Astrocyte of the cerebellum (primary cell): ENCODE data around the gene SLC35F3.

Experiments
- DNase-seq: peaks from one replicate; pipeline ENCODE4 v3.0.0-alpha.2; 2011; ENCODE audit warnings: low read depth
- H3K4me3 ChIP-seq: 2 replicates; pipeline ENCODE4 v1.5.1; 2011; ENCODE audit warnings: mild to moderate bottlenecking, low read depth, low read length, moderate library complexity
- CTCF ChIP-seq: IDR thresholded peaks from 2 replicates; pipeline ENCODE4 v1.5.1; 2012; ENCODE audit warnings: low read length, low read depth, moderate library complexity, mild to moderate bottlenecking; ENCODE audit errors: missing control alignments
- in situ Hi-C: cut with HindIII; loops from 2 replicates; pipeline ENCODE4 v1.10.0; 2017; ENCODE audit warnings: low sequenced_read_pairs

The SLC35F3 gene

GRCh38 chr1:233904633-233905415 lies at the start of gene SLC35F3:
TSS of gene SLC35F3 (plus strand) at chr1:233904676.
- peak; percentile 36 for TF ChIP-seq CTCF
- no peak for DNase-seq
- in situ Hi-C loops = no loop called here

GRCh38 chr1:233859446-233859845 lies 45.0 kb upstream of the SLC35F3 start:
- in situ Hi-C loops = no loop called here
- DNase-seq = no peak
- H3K4me3 ChIP-seq = no peak overlapping the region
- no peak for TF ChIP-seq CTCF

More at GRCh38 chr1:233904633-233905415, at the start of gene SLC35F3:
- peak within 1 kb of the TSS; percentile 55 for H3K4me3 ChIP-seq

GRCh38 chr1:233863901-233864545 lies 40.5 kb upstream of the SLC35F3 start:
- no peak for DNase-seq
- no peak for TF ChIP-seq CTCF
- in situ Hi-C loops = no loop called here
- H3K4me3 ChIP-seq = no peak overlapping the region

- in situ Hi-C loops = no loop called here
- H3K4me3 ChIP-seq = no peak overlapping the region
- no peak for TF ChIP-seq CTCF
- DNase-seq = no peak
These were observed 39.9 kb upstream of the SLC35F3 start for GRCh38 chr1:233864578-233864977.

GRCh38 chr1:233865216-233865615 lies 39.3 kb upstream of the SLC35F3 start:
- DNase-seq = no peak
- TF ChIP-seq CTCF = no peak
- in situ Hi-C loops = no loop called here
- no peak overlapping the region for H3K4me3 ChIP-seq

GRCh38 chr1:233865902-233866301 lies 38.6 kb upstream of the SLC35F3 start:
- no peak overlapping the region for H3K4me3 ChIP-seq
- in situ Hi-C loops = no loop called here
- TF ChIP-seq CTCF = no peak
- no peak for DNase-seq
